ENCODE measurements around the gene EVA1C.
"Not testable (repeated sequence)": the region's sequence is repeated elsewhere in the genome, so short reads cannot be mapped to it uniquely, and the experiment has no call there.

EVA1C gene

GRCh38 chr21:32508558-32508957 is 96.1 kb downstream of the EVA1C start:
- TF ChIP-seq CTCF (IDR thresholded peaks at IDR 0.05; ENCODE audit: insufficient read depth, low read depth, low read length, missing control alignments) = no peak
- no peak for DNase-seq (ENCODE audit: low read depth)
- no peak overlapping the region for H3K4me3 ChIP-seq (ENCODE audit: low read depth, low read length)

- DNase-seq (ENCODE audit: low read depth); H3K4me3 ChIP-seq (ENCODE audit: low read depth, low read length): not testable (repeated sequence)
Measured at GRCh38 chr21:32508975-32509374, 96.5 kb downstream of the EVA1C start.

DNA sequence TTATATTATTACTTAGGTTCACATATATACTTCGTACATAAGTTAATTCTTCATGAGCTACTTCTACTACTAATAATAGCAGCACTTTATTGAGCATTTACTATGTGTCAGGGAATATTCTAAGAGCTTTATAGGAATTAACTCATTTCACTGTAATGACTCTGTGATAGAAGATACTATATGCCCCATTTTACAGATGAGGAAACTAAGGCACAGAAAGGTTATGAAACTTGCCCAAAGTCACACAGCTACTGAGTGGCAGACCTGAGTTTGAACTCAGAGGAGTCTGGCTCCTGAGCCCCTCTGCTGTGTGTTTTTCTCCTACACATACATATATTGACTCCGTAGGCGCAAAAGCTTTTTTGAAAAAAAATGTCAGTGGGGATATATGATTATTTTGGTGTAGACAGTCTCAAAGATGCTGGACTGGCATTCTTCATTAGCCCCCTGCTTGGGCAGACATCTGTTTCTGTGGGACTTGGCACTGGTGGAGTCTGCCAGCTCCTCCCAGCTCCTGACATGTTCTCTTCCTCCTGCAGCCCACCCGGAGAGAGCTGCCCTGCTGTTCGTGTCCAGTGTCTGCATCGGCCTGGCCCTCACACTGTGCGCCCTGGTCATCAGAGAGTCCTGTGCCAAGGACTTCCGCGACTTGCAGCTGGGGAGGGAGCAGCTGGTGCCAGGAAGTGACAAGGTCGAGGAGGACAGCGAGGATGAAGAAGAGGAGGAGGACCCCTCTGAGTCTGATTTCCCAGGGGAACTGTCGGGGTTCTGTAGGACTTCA is 102.0 kb downstream of the EVA1C start:
- no peak for TF ChIP-seq CTCF (IDR thresholded peaks at IDR 0.05; ENCODE audit: insufficient read depth, low read depth, low read length, missing control alignments)
- no peak for DNase-seq (ENCODE audit: low read depth)
- no peak overlapping the region for H3K4me3 ChIP-seq (ENCODE audit: low read depth, low read length)

- no peak overlapping the region for H3K4me3 ChIP-seq (ENCODE audit: low read depth, low read length)
- DNase-seq (ENCODE audit: low read depth) = no peak
- no peak for TF ChIP-seq CTCF (IDR thresholded peaks at IDR 0.05; ENCODE audit: insufficient read depth, low read depth, low read length, missing control alignments)
Measured at GRCh38 chr21:32515874-32516273, 103.4 kb downstream of the EVA1C start.

GRCh38 chr21:32516756-32517649 is 104.5 kb downstream of the EVA1C start:
- no peak for TF ChIP-seq CTCF (IDR thresholded peaks at IDR 0.05; ENCODE audit: insufficient read depth, low read depth, low read length, missing control alignments)
- H3K4me3 ChIP-seq (ENCODE audit: low read depth, low read length) = no peak overlapping the region
- DNase-seq (ENCODE audit: low read depth) = no peak

GRCh38 chr21:32519945-32520874 is 107.7 kb downstream of the EVA1C start:
- TF ChIP-seq CTCF (IDR thresholded peaks at IDR 0.05; ENCODE audit: insufficient read depth, low read depth, low read length, missing control alignments) = no peak
- no peak for DNase-seq (ENCODE audit: low read depth)
- H3K4me3 ChIP-seq (ENCODE audit: low read depth, low read length) = no peak overlapping the region

Measured in GM12865 (cell line).